SK-N-SH (cell line): ENCODE data around the gene UEVLD. TPM values are rescaled to one million over a fixed set of nuclear protein-coding genes. Genes with fewer than 3 reads are reported as not detected.

ENCODE experiments used
- CTCF ChIA-PET: fragments of 300-600, 350-600 bp; formaldehyde crosslinking; extraction: SDS; loops from one replicate; lab custom pipeline; 2021; lab: Yijun Ruan, JAX
- POLR2A ChIA-PET: fragments of 350-600 bp; sonication (Branson Sonifier 250); formaldehyde crosslinking; extraction: SDS; loops from one replicate; lab custom pipeline; 2020; ENCODE audit warnings: antibody characterized with exemption, inconsistent platforms; lab: Yijun Ruan, JAX
- DNase-seq: peaks from one replicate; pipeline ENCODE4 v3.0.0; 2012
- H2AFZ ChIP-seq: fragments of 200-600 bp; sonication (generic); 2 replicates; pipeline ENCODE4 v1.8.1; 2016; ENCODE audit warnings: antibody characterized with exemption, mild to moderate bottlenecking, low read depth
- H3F3A ChIP-seq: fragments of 200-600 bp; sonication (generic); replicated peaks from 2 replicates; pipeline ENCODE3; 2016; ENCODE audit warnings: antibody characterized with exemption, mild to moderate bottlenecking; ENCODE audit not compliant: insufficient read depth
- H3K27ac ChIP-seq, 2 experiments: fragments of 200-500 bp in 1 of 2; fragments of 200-600 bp in 1 of 2; sonication (Bioruptor generic) in 1 of 2; sonication (generic), shearing (Covaris generic) in 1 of 2; 2 replicates each; pipeline versions ENCODE4 v1.5.1 to v1.6.1; 2014 to 2016; ENCODE audit warnings: low read depth in 2 of 2, inconsistent platforms in 1 of 2, low read length in 1 of 2, mild to moderate bottlenecking in 1 of 2, mixed read lengths in 1 of 2
- H3K27me3 ChIP-seq: fragments of 200-600 bp; sonication (generic), shearing (Covaris generic); 2 replicates; pipeline ENCODE4 v1.6.1; 2016; ENCODE audit warnings: mixed run types; ENCODE audit not compliant: insufficient read depth
- H3K36me3 ChIP-seq, 2 experiments: fragments of 200-500 bp in 1 of 2; fragments of 200-600 bp in 1 of 2; sonication (Bioruptor generic) in 1 of 2; sonication (generic) in 1 of 2; replicated peaks in 1 of 2; 2 replicates each; pipeline versions ENCODE3 to v1.5.1; 2014 to 2016; ENCODE audit warnings: low read length in 1 of 2, mild to moderate bottlenecking in 1 of 2; ENCODE audit not compliant: insufficient read depth in 2 of 2, control insufficient read depth in 1 of 2
- H3K4me1 ChIP-seq, 2 experiments: fragments of 200-500 bp in 1 of 2; fragments of 200-600 bp in 1 of 2; sonication (Bioruptor generic) in 1 of 2; sonication (generic), shearing (Covaris generic) in 1 of 2; 2 replicates each; pipeline versions ENCODE4 v1.5.1 to v1.6.1; 2014 to 2016; ENCODE audit warnings: low read depth in 1 of 2, low read length in 1 of 2, mixed run types in 1 of 2; ENCODE audit not compliant: insufficient read depth in 2 of 2, control insufficient read depth in 1 of 2
- H3K4me2 ChIP-seq: fragments of 200-600 bp; sonication (generic), shearing (Covaris generic); 2 replicates; pipeline ENCODE4 v1.6.1; 2017; ENCODE audit warnings: mixed run types
- H3K4me3 ChIP-seq, 2 experiments: fragments of 200-500 bp in 1 of 2; fragments of 200-600 bp in 1 of 2; sonication (Bioruptor generic) in 1 of 2; sonication (generic), shearing (Covaris generic) in 1 of 2; 2 replicates each; pipeline versions ENCODE4 v1.5.1 to v1.8.1; 2014 to 2016; ENCODE audit warnings: low read depth in 2 of 2, inconsistent platforms in 1 of 2, low read length in 1 of 2, mild to moderate bottlenecking in 1 of 2, mixed read lengths in 1 of 2, moderate library complexity in 1 of 2
- H3K79me2 ChIP-seq: fragments of 200-600 bp; sonication (generic); 2 replicates; pipeline ENCODE4 v1.8.1; 2017; ENCODE audit warnings: mild to moderate bottlenecking; ENCODE audit not compliant: insufficient read depth
- H3K9ac ChIP-seq: fragments of 200-600 bp; sonication (generic); 2 replicates; pipeline ENCODE4 v1.6.1; 2017; ENCODE audit warnings: mixed run types
- H3K9me2 ChIP-seq: fragments of 200-600 bp; sonication (generic); 2 replicates; pipeline ENCODE4 v1.6.1; 2017; ENCODE audit warnings: mixed run types
- H3K9me3 ChIP-seq: fragments of 200-600 bp; sonication (generic); 2 replicates; pipeline ENCODE4 v1.6.1; 2017; ENCODE audit warnings: mixed run types, mild to moderate bottlenecking, moderate library complexity
- H4K20me1 ChIP-seq: fragments of 200-600 bp; sonication (generic); 2 replicates; pipeline ENCODE4 v1.6.1; 2017; ENCODE audit warnings: mild to moderate bottlenecking, mixed run types; ENCODE audit not compliant: insufficient read depth
- CHD2 ChIP-seq: fragments of 150-350 bp; IDR thresholded peaks from 2 replicates; pipeline ENCODE4 v1.6.1; 2018; ENCODE audit warnings: low read length; ENCODE audit not compliant: partially characterized antibody
- CTCF ChIP-seq: fragments of 200-600 bp; sonication (generic); IDR thresholded peaks from 2 replicates; pipeline ENCODE4 v1.6.1; 2017; ENCODE audit warnings: antibody characterized with exemption, mild to moderate bottlenecking, moderate library complexity
- ELF1 ChIP-seq: IDR thresholded peaks from 2 replicates; pipeline ENCODE4 v1.4.0; 2012
- EP300 ChIP-seq, 2 experiments: IDR thresholded peaks; 2 replicates each; pipeline versions ENCODE4 v1.4.0 to v1.6.1; 2012; ENCODE audit warnings: borderline replicate concordance in 1 of 2, low read depth in 1 of 2, low read length in 1 of 2
- FOXJ3 ChIP-seq: sonication (generic); formaldehyde crosslinking; IDR thresholded peaks from 2 replicates; pipeline ENCODE4 v1.5.1; 2020; ENCODE audit warnings: mild to moderate bottlenecking, missing genetic modification reagents
- FOXM1 ChIP-seq: IDR thresholded peaks from 2 replicates; pipeline ENCODE4 v1.4.0; 2012; ENCODE audit warnings: low read depth, mild to moderate bottlenecking
- IRF3 ChIP-seq: fragments of 150-350 bp; IDR thresholded peaks from 2 replicates; pipeline ENCODE4 v1.6.1; 2016; ENCODE audit warnings: mild to moderate bottlenecking, low read depth, low read length
- MEF2A ChIP-seq: IDR thresholded peaks from 2 replicates; pipeline ENCODE4 v1.4.0; 2012; ENCODE audit warnings: low read depth, borderline replicate concordance
- MXI1 ChIP-seq: IDR thresholded peaks from 2 replicates; pipeline ENCODE4 v1.6.1; 2012; ENCODE audit warnings: mild to moderate bottlenecking, low read depth, low read length, improper control_type of control experiment
- NFIC ChIP-seq: IDR thresholded peaks from 2 replicates; pipeline ENCODE4 v1.4.0; 2012; ENCODE audit warnings: borderline replicate concordance
- NRF1 ChIP-seq: IDR thresholded peaks from 2 replicates; pipeline ENCODE4 v1.6.1; 2012; ENCODE audit warnings: low read depth, mild to moderate bottlenecking, low read length
- PBX3 ChIP-seq: IDR thresholded peaks from 2 replicates; pipeline ENCODE4; 2012
- RXRA ChIP-seq: IDR thresholded peaks from 2 replicates; pipeline ENCODE4 v1.4.0; 2012; ENCODE audit warnings: low read depth, mild to moderate bottlenecking, borderline replicate concordance
- SIN3A ChIP-seq: IDR thresholded peaks from 2 replicates; pipeline ENCODE4 v1.6.1; 2012; ENCODE audit warnings: low read depth, mild to moderate bottlenecking, low read length, moderate library complexity, borderline replicate concordance
- TCF12 ChIP-seq: IDR thresholded peaks from 2 replicates; pipeline ENCODE4 v1.4.0; 2012
- USF2 ChIP-seq: fragments of 150-350 bp; IDR thresholded peaks from 2 replicates; pipeline ENCODE4 v1.6.1; 2017; ENCODE audit warnings: antibody characterized with exemption, low read length, low read depth, borderline replicate concordance
- WGBS: methylation state at CpG from one replicate; pipeline ENCODE4 v1.1.6; 2017; ENCODE audit warnings: low lambda C conversion rate; 5-methylcytosine and 5-hydroxymethylcytosine counted together
- polyA plus RNA-seq, 3 experiments: library from polyadenylated mRNA; depleted of rRNA; stranded (reverse); fragments of >200 nt; gene quantifications; 2 replicates each; pipeline ENCODE4 v1.2.3, GENCODE V29; 2012

Gene UEVLD
- polyA plus RNA-seq, 1 of the 3 experiments (the other 2 are of a cell fraction) = 8.9 TPM

GRCh38 chr11:18624161-18624560, 35.6 kb upstream of the UEVLD start:
- TF ChIP-seq CTCF = no peak
- TF ChIP-seq SIN3A = no peak
- no peak for TF ChIP-seq MEF2A
- TF ChIP-seq RXRA = no peak
- DNase-seq = no peak
- Histone ChIP-seq H3K27me3 (no peaks in the 10 kb centered on the region), H3K4me2 (no peak overlapping the region), H3K36me3 (peaks cover 0 to 5% of the 10 kb centered on the region in 2 experiments), H3K9me2 (no peaks in the 10 kb centered on the region), H3K79me2 (peaks cover 99% of the 10 kb centered on the region), H3K9ac (no peak overlapping the region), H3K4me1 (no peaks in the 10 kb centered on the region), H2AFZ (no peak overlapping the region), H3K9me3 (no peaks in the 10 kb centered on the region), H3K27ac (no peak overlapping the region), H3F3A (no peaks in the 10 kb centered on the region), H3K4me3 (no peak overlapping the region), H4K20me1 (peaks cover 62% of the 10 kb centered on the region)
- POLR2A ChIA-PET = no interaction called here
- 100% methylated on average over 1 of the region's 1 CpG for WGBS
- CTCF ChIA-PET = no interaction called here

- no peak overlapping the region for H3K4me3 ChIP-seq
- no peaks in the 10 kb centered on the region for H3K4me1 ChIP-seq
- ChIA-PET CTCF (interaction anchor here (0.6 to 1.1 kb wide), 2 partner anchors 10 to 15 kb away, joined by 3 to 4 read pairs; no protein-coding TSS in a partner anchor), POLR2A (no interaction called here)
- H4K20me1 ChIP-seq = peaks cover 57% of the 10 kb centered on the region
- no peaks in the 10 kb centered on the region for H3K9me3 ChIP-seq
- no peak for DNase-seq
- no peak overlapping the region for H3K4me2 ChIP-seq
- H2AFZ ChIP-seq = no peak overlapping the region
- H3K27ac ChIP-seq = no peak overlapping the region
- H3K9me2 ChIP-seq = no peaks in the 10 kb centered on the region
- no peak overlapping the region for H3K9ac ChIP-seq
- WGBS = 97% methylated on average over 2 of the region's 2 CpGs
- no peaks in the 10 kb centered on the region for H3K27me3 ChIP-seq
- H3K79me2 ChIP-seq = peaks cover 99% of the 10 kb centered on the region
- H3K36me3 ChIP-seq = peaks cover 0 to 5% of the 10 kb centered on the region in 2 experiments
- TF ChIP-seq MEF2A = no peak
- H3F3A ChIP-seq = no peaks in the 10 kb centered on the region
Observed at GRCh38 chr11:18623707-18624106, 35.2 kb upstream of the UEVLD start.

- 19% methylated on average over 5 of the region's 5 CpGs for WGBS
- Histone ChIP-seq H3K9me2 (no peaks in the 10 kb centered on the region), H4K20me1 (peaks cover 23% of the 10 kb centered on the region; the same call in 1 of the 2 replicates), H3F3A (peaks cover 10% of the 10 kb centered on the region), H3K36me3 (peaks cover 25% of the 10 kb centered on the region in 2 experiments), H3K79me2 (peaks cover 96% of the 10 kb centered on the region), H3K27ac (peak overlapping the region in 1 of 2 experiments; percentile 84; a peak in 3 of 4 replicates), H2AFZ (peak overlapping the region; percentile 42; the same call in 1 of the 2 replicates), H3K4me2 (peak overlapping the region; percentile 66), H3K27me3 (no peaks in the 10 kb centered on the region), H3K4me3 (peak overlapping the region in 1 of 2 experiments; percentile 31; a peak in 2 of 4 replicates), H3K4me1 (no peaks in the 10 kb centered on the region), H3K9me3 (no peaks in the 10 kb centered on the region), H3K9ac (peak overlapping the region; percentile 60; the same call in 1 of the 2 replicates)
- DNase-seq = no peak
- ChIA-PET POLR2A (no interaction called here), CTCF (interaction anchor here (0.6 to 1.3 kb wide), 4 partner anchors 15 to 375 kb away, joined by 3 to 5 read pairs (median 3); no protein-coding TSS in a partner anchor)
- TF ChIP-seq EP300 (IDR thresholded peaks at IDR 0.05; ENCODE audit: borderline replicate concordance in 1 of 2, low read depth in 1 of 2, low read length in 1 of 2) (no peak), FOXJ3 (CRISPR knock-in tag) (no peak), NRF1 (no peak), MXI1 (no peak), TCF12 (peak; percentile 29; the same call in 1 of the 2 replicates), PBX3 (peak; percentile 24; the same call in 1 of the 2 replicates), ELF1 (no peak), NFIC (peak; percentile 36; the same call in 1 of the 2 replicates), IRF3 (no peak), FOXM1 (no peak), CHD2 (no peak), USF2 (no peak)
Observed at GRCh38 chr11:18618342-18619025, 29.9 kb upstream of the UEVLD start.
